Uterus (tissue), 2 donors: ENCODE measurements around the gene KPNA3.

Source experiments
- POLR2A ChIP-seq, 2 donors: fragments of 450-650 bp; IDR thresholded peaks; one replicate each; pipeline ENCODE4 v1.6.1; 2016; ENCODE audit warnings: antibody characterized with exemption in 2 of 2, mild to moderate bottlenecking in 1 of 2, moderate library complexity in 1 of 2
- TF ChIP-seq, protein P1 (sequence below), 4 experiments: fragments of 200-600 bp in 2 of 4; fragments of 450-650 bp in 2 of 4; sonication (generic) in 2 of 4; IDR thresholded peaks; one replicate each; pipeline ENCODE4 v1.5.1; 2016 to 2019; ENCODE audit warnings: antibody characterized with exemption in 4 of 4, mild to moderate bottlenecking in 2 of 4, moderate library complexity in 1 of 4

DNA sequence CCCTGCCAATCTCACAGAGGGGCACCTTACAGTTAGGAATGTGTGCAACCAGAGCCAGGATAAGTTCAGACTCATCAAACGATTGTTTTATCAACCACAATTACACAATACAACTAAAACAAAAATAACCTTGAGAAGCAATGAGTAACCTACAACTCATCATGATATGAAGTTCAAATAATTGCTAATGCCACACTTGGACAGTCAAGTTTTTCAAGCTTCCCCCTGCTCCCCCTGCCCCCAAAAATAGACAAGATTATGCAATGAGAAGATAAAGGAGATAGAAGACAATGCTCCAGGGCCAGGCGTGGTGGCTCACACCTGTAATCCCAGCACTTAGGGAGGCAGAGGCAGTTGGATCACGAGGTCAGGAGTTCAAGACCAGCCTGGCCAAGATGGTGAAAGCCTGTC is 13.6 kb upstream of the KPNA3 start:
- TF ChIP-seq, protein P1, sequence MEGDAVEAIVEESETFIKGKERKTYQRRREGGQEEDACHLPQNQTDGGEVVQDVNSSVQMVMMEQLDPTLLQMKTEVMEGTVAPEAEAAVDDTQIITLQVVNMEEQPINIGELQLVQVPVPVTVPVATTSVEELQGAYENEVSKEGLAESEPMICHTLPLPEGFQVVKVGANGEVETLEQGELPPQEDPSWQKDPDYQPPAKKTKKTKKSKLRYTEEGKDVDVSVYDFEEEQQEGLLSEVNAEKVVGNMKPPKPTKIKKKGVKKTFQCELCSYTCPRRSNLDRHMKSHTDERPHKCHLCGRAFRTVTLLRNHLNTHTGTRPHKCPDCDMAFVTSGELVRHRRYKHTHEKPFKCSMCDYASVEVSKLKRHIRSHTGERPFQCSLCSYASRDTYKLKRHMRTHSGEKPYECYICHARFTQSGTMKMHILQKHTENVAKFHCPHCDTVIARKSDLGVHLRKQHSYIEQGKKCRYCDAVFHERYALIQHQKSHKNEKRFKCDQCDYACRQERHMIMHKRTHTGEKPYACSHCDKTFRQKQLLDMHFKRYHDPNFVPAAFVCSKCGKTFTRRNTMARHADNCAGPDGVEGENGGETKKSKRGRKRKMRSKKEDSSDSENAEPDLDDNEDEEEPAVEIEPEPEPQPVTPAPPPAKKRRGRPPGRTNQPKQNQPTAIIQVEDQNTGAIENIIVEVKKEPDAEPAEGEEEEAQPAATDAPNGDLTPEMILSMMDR (IDR thresholded peaks at IDR 0.05) = no peak
- no peak for TF ChIP-seq POLR2A (IDR thresholded peaks at IDR 0.05)
